Spleen (tissue), 7 donors: Measurements from ENCODE around the gene PELI2.

Source experiments
- POLR2A ChIP-seq, 3 donors: fragments of 450-650 bp; IDR thresholded peaks; one replicate each; pipeline ENCODE4 v1.5.1; 2017; ENCODE audit warnings: antibody characterized with exemption in 3 of 3, mild to moderate bottlenecking in 1 of 3
- TF ChIP-seq, protein P1 (sequence below), 11 experiments: fragments of 200-600 bp in 7 of 11; fragments of 450-650 bp in 4 of 11; sonication (generic) in 4 of 11; IDR thresholded peaks in 8 of 11; conservative IDR thresholded peaks in 3 of 11; 1 replicate in 7 of 11; 2 replicates in 4 of 11; pipeline versions ENCODE4 v1.4.0 to v1.8.0; 2016 to 2021; ENCODE audit warnings: antibody characterized with exemption in 11 of 11, inconsistent platforms in 4 of 11, mild to moderate bottlenecking in 1 of 11
- donor health status: DM: no; HTN: no; CAD: no; lungs with moderate emphysema.
- donor health status: DM: no; HTN: no; CAD: no.
- donor health status: DM: no; HTN: no; CAD: no.

DNA sequence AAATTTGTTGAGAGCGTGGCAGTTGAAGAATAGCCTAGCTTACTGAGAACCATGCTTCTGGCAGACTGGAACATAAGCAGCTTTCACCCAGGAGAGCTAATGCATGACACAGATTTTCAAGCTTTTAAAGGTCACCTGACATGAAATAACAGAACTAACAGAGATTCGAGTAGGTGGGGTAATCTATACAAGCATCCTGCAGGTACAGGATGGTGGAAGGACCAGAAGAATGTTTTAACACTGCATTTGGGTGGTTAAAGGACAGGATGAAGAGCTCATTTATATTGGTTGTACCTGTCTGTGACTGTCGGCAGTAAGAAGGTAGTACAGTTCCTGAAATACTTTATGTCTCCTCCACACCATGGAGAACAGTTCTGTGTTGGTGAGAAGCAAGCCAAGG, 8.9 kb downstream of the PELI2 start:
- TF ChIP-seq POLR2A (IDR thresholded peaks at IDR 0.05) = no peak
- TF ChIP-seq, protein P1, sequence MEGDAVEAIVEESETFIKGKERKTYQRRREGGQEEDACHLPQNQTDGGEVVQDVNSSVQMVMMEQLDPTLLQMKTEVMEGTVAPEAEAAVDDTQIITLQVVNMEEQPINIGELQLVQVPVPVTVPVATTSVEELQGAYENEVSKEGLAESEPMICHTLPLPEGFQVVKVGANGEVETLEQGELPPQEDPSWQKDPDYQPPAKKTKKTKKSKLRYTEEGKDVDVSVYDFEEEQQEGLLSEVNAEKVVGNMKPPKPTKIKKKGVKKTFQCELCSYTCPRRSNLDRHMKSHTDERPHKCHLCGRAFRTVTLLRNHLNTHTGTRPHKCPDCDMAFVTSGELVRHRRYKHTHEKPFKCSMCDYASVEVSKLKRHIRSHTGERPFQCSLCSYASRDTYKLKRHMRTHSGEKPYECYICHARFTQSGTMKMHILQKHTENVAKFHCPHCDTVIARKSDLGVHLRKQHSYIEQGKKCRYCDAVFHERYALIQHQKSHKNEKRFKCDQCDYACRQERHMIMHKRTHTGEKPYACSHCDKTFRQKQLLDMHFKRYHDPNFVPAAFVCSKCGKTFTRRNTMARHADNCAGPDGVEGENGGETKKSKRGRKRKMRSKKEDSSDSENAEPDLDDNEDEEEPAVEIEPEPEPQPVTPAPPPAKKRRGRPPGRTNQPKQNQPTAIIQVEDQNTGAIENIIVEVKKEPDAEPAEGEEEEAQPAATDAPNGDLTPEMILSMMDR (IDR thresholded peaks at IDR 0.05 in 8 of 11, conservative IDR thresholded peaks at IDR 0.05 in 3 of 11) = no peak
